Peyer's patch (tissue), 4 donors: ENCODE results near the gene ADGRG1.

Experiments
- CTCF ChIP-seq, 6 experiments: fragments of 450-650 bp in 4 of 6; fragments of 200-600 bp in 2 of 6; sonication (generic) in 1 of 6; IDR thresholded peaks; one replicate each; pipeline ENCODE4 v1.5.1; 2017 to 2019; ENCODE audit warnings: antibody characterized with exemption in 6 of 6, mild to moderate bottlenecking in 3 of 6, moderate library complexity in 1 of 6
- POLR2A ChIP-seq, 2 donors: fragments of 450-650 bp; IDR thresholded peaks; one replicate each; pipeline ENCODE4 v1.5.1; 2017; ENCODE audit warnings: antibody characterized with exemption in 2 of 2, mild to moderate bottlenecking in 2 of 2, moderate library complexity in 2 of 2

- TF ChIP-seq CTCF (IDR thresholded peaks at IDR 0.05) (no peak), POLR2A (IDR thresholded peaks at IDR 0.05) (no peak)
Measured at GRCh38 chr16:57699899-57700298, 71.5 kb downstream of the ADGRG1 start.
